Measurements from ENCODE around the gene VWF. TPM values are rescaled to one million over a fixed set of nuclear protein-coding genes. Genes with fewer than 3 reads are reported as not detected.

Gene VWF
- total RNA-seq, 2 experiments from 2014 or later = not detected

GRCh38 chr12:5966486-5967095 lies 157.9 kb downstream of the VWF start:
- Mint-ChIP-seq H3K27ac (no peak overlapping the region), H3K9me3 (ENCODE audit: insufficient read depth) (no peaks in the 10 kb centered on the region), H3K4me1 (ENCODE audit: low read depth) (no peaks in the 10 kb centered on the region), H3K4me3 (no peak overlapping the region), H3K27me3 (ENCODE audit: low read depth) (peaks cover 9% of the 10 kb centered on the region), H3K36me3 (ENCODE audit: low read depth) (no peaks in the 10 kb centered on the region)
- ChIA-PET POLR2A (no interaction called here), CTCF (interaction anchor here (0.8 to 1.7 kb wide), 4 partner anchors 8 to 71 kb away, joined by 3 to 4 read pairs (median 3); no protein-coding TSS in a partner anchor)
- ATAC-seq (no peak), DNase-seq (no peak)

DNA sequence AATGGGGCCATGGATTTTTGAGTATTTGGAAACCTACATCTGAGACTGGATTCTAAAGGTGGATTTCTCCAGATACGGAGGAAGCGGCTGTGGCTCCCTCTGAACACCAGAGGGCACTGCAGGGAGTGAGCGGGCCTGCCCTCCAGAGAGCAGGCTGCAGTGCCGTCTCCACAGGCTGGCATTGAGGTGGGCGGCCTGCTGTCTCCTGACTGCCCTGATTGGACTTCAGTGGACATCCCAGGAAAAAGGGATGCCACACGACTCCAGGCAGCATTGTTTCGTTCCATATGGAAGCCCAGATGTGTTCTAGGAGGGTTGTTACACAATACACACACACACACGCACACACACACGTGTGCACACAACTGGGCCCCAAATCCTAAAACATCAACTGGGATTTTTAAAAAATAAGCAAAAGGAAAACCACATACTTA lies 158.5 kb downstream of the VWF start:
- DNase-seq = peak; percentile 63
- ChIA-PET POLR2A (no interaction called here), CTCF (interaction anchor here (1.2 to 1.7 kb wide), 3 partner anchors 9 to 72 kb away, joined by 3 to 4 read pairs (median 3); no protein-coding TSS in a partner anchor)
- H3K9me3 Mint-ChIP-seq (ENCODE audit: insufficient read depth) = no peaks in the 10 kb centered on the region
- no peak overlapping the region for H3K4me3 Mint-ChIP-seq
- ATAC-seq = peak; percentile 89
- H3K27ac Mint-ChIP-seq = no peak overlapping the region
- no peaks in the 10 kb centered on the region for H3K36me3 Mint-ChIP-seq (ENCODE audit: low read depth)
- H3K4me1 Mint-ChIP-seq (ENCODE audit: low read depth) = no peaks in the 10 kb centered on the region
- H3K27me3 Mint-ChIP-seq (ENCODE audit: low read depth) = peaks cover 11% of the 10 kb centered on the region

DNA sequence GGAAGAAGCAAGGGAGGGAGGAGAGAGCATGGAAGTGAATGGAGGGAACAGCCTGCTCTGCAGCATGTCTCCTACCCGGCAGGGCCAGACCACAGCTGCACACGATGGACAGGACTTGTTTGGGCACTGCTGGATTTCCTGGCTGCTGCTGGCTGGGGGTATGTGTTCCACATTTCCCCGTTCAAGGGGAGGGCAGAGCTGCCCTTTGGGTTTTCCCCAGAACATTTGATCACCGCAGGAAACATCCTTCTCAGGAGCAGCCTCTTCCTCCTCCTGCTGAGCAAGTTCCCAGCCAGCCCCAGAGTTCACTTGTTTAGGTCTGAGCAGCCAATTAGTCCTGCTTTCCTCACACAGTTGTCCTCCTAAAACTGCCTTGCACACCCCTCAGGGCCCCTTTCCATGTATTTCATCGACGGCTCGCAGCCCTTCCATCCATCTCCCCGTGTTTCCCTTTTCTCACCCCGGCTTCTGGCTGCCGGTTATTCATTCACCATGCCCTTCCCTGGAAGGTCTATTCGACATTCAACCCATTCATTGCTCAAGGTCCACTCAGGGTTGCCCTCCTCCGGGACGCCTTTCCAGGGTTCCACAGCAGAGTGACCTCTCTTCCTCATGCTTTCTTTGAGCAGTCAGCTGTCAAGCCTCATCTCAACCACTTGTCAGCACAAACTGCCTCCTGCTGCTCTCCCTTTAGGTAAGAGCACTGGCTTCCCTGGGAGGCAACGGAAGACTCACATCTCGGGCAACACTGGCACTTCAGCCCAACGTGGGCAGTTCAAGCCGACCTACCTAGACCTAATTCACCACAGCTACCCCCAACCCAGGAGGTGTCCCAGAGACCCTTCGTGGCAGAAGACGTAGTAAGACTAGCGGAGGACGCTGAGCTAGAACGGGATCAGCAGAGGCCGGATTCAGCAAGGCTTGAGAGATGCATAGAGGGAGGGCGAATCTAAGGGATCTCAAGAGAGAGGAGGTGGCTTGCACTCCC lies 159.3 kb downstream of the VWF start:
- Mint-ChIP-seq H3K27me3 (ENCODE audit: low read depth) (peaks cover 12% of the 10 kb centered on the region), H3K9me3 (ENCODE audit: insufficient read depth) (no peaks in the 10 kb centered on the region), H3K36me3 (ENCODE audit: low read depth) (no peaks in the 10 kb centered on the region), H3K4me3 (no peak overlapping the region), H3K27ac (no peak overlapping the region), H3K4me1 (ENCODE audit: low read depth) (no peaks in the 10 kb centered on the region)
- ATAC-seq (no peak), DNase-seq (no peak)
- CTCF ChIA-PET = interaction anchor here (1.7 kb wide), 1 partner anchor 9 kb away, joined by 4 read pairs; no protein-coding TSS in a partner anchor
- POLR2A ChIA-PET = no interaction called here

DNA sequence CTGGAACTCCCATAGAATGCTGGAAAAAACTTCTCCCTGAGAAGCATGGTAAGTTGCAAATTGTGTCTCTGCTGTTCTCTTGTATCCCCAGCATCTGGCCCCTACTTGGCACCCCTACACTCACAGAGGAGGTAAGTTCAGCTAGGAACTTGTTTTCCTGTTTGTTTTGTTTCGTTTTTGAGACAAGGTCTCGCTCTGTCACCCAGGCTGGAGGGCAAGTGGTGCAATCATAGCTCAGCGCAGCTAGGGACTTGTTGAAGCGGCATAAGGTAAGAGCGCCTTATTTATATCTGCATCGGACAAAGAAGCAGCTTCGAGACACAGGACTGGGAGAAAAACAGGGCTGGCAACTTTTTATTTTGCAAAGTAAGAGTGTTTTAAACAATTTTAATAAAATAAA lies 161.0 kb downstream of the VWF start:
- no peak for DNase-seq
- no peaks in the 10 kb centered on the region for H3K9me3 Mint-ChIP-seq (ENCODE audit: insufficient read depth)
- H3K36me3 Mint-ChIP-seq (ENCODE audit: low read depth) = no peaks in the 10 kb centered on the region
- no peak for ATAC-seq
- no peak overlapping the region for H3K27ac Mint-ChIP-seq
- POLR2A ChIA-PET = no interaction called here
- no peak overlapping the region for H3K4me3 Mint-ChIP-seq
- peaks cover 14% of the 10 kb centered on the region for H3K27me3 Mint-ChIP-seq (ENCODE audit: low read depth)
- H3K4me1 Mint-ChIP-seq (ENCODE audit: low read depth) = no peaks in the 10 kb centered on the region
- CTCF ChIA-PET = interaction anchor here (1.0 to 1.3 kb wide), 2 partner anchors 25 to 26 kb away, joined by 4 read pairs; no protein-coding TSS in a partner anchor

GRCh38 chr12:5960783-5961182 lies 163.7 kb downstream of the VWF start:
- DNase-seq (peak; percentile 12), ATAC-seq (no peak)
- H3K36me3 Mint-ChIP-seq (ENCODE audit: low read depth) = no peaks in the 10 kb centered on the region
- CTCF ChIA-PET = interaction anchor here (0.9 kb wide), 1 partner anchor 78 kb away, joined by 3 read pairs; no protein-coding TSS in a partner anchor
- no peaks in the 10 kb centered on the region for H3K4me1 Mint-ChIP-seq (ENCODE audit: low read depth)
- H3K9me3 Mint-ChIP-seq (ENCODE audit: insufficient read depth) = no peaks in the 10 kb centered on the region
- POLR2A ChIA-PET = no interaction called here
- no peak overlapping the region for H3K4me3 Mint-ChIP-seq
- peaks cover 18% of the 10 kb centered on the region for H3K27me3 Mint-ChIP-seq (ENCODE audit: low read depth)
- H3K27ac Mint-ChIP-seq = no peak overlapping the region

DNA sequence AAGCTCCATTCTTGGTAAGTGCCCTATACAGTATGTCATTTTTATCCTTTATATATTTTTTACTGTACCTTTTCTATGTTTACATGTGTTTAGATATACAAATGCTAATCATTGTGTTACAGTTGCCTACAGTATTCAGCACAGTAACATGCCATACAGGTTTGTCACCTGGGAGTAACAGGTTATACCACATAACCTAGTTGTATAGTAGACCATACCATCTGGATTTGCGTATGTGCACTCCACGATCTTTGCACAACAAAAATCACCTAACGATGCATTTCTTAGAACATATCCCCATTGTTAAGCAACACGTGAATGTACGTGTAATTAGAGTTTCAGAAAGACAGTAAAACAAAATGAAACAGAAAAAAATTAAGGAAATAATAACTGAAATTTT lies 167.5 kb downstream of the VWF start:
- H3K36me3 Mint-ChIP-seq (ENCODE audit: low read depth) = no peaks in the 10 kb centered on the region
- ATAC-seq = no peak
- CTCF ChIA-PET = no interaction called here

DNA sequence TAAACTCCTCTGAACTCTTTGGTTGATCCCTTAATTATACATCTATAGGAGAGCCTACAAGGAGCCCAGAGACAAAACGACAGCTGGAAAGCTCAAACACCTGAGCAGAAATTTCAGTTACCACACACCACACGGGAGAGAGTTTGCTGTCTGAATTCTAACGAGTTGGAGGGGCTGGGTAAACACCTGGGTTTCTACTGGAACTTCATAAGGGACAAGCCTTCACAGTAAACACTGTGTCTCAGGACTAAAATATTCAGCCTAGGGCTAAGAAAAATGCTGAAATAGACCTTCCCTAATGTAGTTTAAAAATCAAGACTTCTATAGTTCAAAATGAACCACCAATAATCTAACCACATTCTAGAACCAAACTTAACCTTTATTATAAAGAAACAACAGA lies 169.8 kb downstream of the VWF start:
- ATAC-seq = no peak
- Mint-ChIP-seq H3K27ac (no peak overlapping the region), H3K4me1 (ENCODE audit: low read depth) (no peaks in the 10 kb centered on the region), H3K36me3 (ENCODE audit: low read depth) (no peaks in the 10 kb centered on the region), H3K4me3 (no peak overlapping the region), H3K27me3 (ENCODE audit: low read depth) (peaks cover 20% of the 10 kb centered on the region), H3K9me3 (ENCODE audit: insufficient read depth) (no peaks in the 10 kb centered on the region)
- ChIA-PET POLR2A (no interaction called here), CTCF (no interaction called here)
- no peak for DNase-seq

More for the DNA sequence above, 167.5 kb downstream of the VWF start:
- POLR2A ChIA-PET = no interaction called here
- Mint-ChIP-seq H3K4me1 (ENCODE audit: low read depth) (no peaks in the 10 kb centered on the region), H3K27ac (no peak overlapping the region), H3K9me3 (ENCODE audit: insufficient read depth) (no peaks in the 10 kb centered on the region), H3K4me3 (no peak overlapping the region), H3K27me3 (ENCODE audit: low read depth) (peaks cover 20% of the 10 kb centered on the region)
- DNase-seq = no peak

DNA sequence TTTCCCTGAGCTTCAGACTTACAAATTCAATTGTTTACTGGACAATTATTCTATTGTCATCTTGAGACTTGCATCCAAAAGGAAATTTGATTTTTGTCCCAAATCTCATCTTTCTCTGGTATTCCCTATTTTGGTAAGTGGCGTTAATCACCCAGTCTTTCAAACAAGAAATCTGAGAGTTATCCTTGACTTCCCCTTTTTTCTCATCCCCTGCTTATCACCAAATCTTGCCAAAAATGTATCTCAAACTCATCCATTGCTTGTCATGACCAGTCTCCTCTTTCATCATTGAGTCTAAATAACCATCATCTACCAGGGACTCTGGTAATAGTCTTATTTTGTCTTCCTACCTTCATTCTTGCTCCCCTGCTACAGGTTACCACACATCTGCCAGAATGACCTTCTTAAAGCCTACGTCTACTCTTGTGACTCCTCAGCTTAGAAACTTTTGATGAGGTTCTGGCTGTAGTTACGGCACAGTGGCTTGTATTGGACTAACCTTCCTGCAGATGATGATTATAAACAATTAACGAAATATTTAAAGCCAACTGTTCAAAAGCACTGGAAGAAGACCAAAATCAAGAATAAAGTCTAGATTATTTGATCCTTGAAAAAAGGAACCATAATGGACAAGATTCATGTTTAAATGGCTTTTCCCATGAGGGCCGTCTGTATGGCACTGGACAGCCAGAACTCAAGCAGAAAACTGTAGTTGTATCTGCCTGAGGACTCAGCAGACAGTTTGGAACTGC lies 170.5 kb downstream of the VWF start:
- ATAC-seq (no peak), DNase-seq (no peak)
- CTCF ChIA-PET = no interaction called here
- no peaks in the 10 kb centered on the region for H3K4me1 Mint-ChIP-seq (ENCODE audit: low read depth)
- no peak overlapping the region for H3K4me3 Mint-ChIP-seq
- no peaks in the 10 kb centered on the region for H3K9me3 Mint-ChIP-seq (ENCODE audit: insufficient read depth)
- peaks cover 20% of the 10 kb centered on the region for H3K27me3 Mint-ChIP-seq (ENCODE audit: low read depth)
- POLR2A ChIA-PET = no interaction called here
- H3K36me3 Mint-ChIP-seq (ENCODE audit: low read depth) = no peaks in the 10 kb centered on the region
- no peak overlapping the region for H3K27ac Mint-ChIP-seq

DNA sequence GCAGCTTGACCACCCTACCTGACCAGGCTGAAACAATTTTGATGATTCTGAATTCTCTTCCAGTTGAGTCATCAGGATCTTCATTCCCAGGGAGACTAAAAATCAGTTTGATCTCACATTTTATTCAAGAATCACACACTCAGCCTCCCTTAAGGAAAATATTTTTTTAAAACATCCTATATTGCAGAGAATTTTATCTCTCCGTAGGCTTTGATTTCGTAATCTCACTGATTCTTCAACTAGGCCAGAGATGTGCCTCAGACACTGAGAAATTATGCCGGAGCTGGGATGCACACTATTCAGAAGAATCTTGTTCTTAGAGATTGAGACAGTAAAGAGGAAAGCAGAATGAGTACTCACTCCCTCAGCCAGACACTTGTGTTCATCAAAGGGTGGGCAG lies 172.4 kb downstream of the VWF start:
- ATAC-seq (no peak), DNase-seq (no peak)
- Mint-ChIP-seq H3K4me1 (ENCODE audit: low read depth) (no peaks in the 10 kb centered on the region), H3K36me3 (ENCODE audit: low read depth) (no peaks in the 10 kb centered on the region), H3K9me3 (ENCODE audit: insufficient read depth) (no peaks in the 10 kb centered on the region), H3K27me3 (ENCODE audit: low read depth) (peaks cover 22% of the 10 kb centered on the region), H3K4me3 (no peak overlapping the region), H3K27ac (no peak overlapping the region)
- ChIA-PET CTCF (interaction anchor here (1.6 kb wide), 1 partner anchor 36 kb away, joined by 3 read pairs; no protein-coding TSS in a partner anchor), POLR2A (no interaction called here)

DNA sequence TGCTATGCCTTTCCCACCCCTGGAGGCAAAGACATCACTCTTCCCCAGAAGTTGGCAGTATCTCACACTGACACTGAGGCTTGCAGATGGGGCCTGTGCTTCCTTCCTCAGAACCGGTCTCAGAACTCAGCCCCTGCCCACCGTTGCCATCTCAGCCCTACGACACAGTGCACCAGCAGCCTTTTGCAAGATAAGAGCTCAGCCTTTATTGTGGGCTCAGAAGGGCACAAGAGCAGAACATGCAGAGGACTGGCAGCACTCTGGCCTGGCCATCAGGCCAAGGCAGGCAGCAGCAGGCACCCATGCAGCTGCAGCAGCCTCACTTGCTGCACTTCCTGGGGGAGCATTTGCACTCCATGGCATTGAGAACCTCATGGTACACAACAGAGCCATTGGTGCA lies 175.8 kb downstream of the VWF start:
- no peak for DNase-seq
- H3K9me3 Mint-ChIP-seq (ENCODE audit: insufficient read depth) = no peaks in the 10 kb centered on the region
- POLR2A ChIA-PET = no interaction called here
- H3K27me3 Mint-ChIP-seq (ENCODE audit: low read depth) = peaks cover 50% of the 10 kb centered on the region
- H3K4me1 Mint-ChIP-seq (ENCODE audit: low read depth) = peaks cover 2% of the 10 kb centered on the region
- no peak overlapping the region for H3K4me3 Mint-ChIP-seq
- CTCF ChIA-PET = no interaction called here
- H3K36me3 Mint-ChIP-seq (ENCODE audit: low read depth) = no peaks in the 10 kb centered on the region
- no peak for ATAC-seq
- no peak overlapping the region for H3K27ac Mint-ChIP-seq

- Mint-ChIP-seq H3K4me3 (no peak overlapping the region), H3K27ac (no peak overlapping the region), H3K36me3 (ENCODE audit: low read depth) (no peaks in the 10 kb centered on the region), H3K9me3 (ENCODE audit: insufficient read depth) (no peaks in the 10 kb centered on the region), H3K27me3 (ENCODE audit: low read depth) (peaks cover 58% of the 10 kb centered on the region), H3K4me1 (ENCODE audit: low read depth) (peaks cover 2% of the 10 kb centered on the region)
- no peak for DNase-seq
- POLR2A ChIA-PET = no interaction called here
- ATAC-seq = no peak
- CTCF ChIA-PET = no interaction called here
Observed at GRCh38 chr12:5947006-5947405, 177.5 kb downstream of the VWF start.

DNA sequence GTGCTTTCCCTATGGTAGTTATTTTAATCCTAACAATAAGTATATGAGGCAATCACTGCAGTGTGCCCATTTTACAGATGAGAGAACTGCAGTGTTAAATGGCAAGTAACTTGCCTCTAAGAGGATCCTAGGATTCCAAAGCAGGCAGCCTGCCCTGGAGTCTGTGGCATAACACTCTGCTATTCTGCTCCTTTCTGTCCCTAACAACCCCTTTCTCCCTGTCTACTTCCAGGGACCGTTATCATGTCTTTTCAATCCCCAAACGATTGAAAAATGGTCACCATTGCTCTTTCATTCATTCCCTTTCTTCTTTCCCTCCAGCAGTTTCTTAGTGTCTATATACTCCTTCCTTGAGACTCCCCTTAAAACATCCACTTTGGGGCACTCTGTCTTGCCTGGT lies 178.1 kb downstream of the VWF start:
- DNase-seq = no peak
- peaks cover 2% of the 10 kb centered on the region for H3K4me1 Mint-ChIP-seq (ENCODE audit: low read depth)
- H3K27ac Mint-ChIP-seq = no peak overlapping the region
- ChIA-PET POLR2A (no interaction called here), CTCF (no interaction called here)
- H3K36me3 Mint-ChIP-seq (ENCODE audit: low read depth) = no peaks in the 10 kb centered on the region
- no peak overlapping the region for H3K4me3 Mint-ChIP-seq
- peaks cover 57% of the 10 kb centered on the region for H3K27me3 Mint-ChIP-seq (ENCODE audit: low read depth)
- H3K9me3 Mint-ChIP-seq (ENCODE audit: insufficient read depth) = no peaks in the 10 kb centered on the region
- no peak for ATAC-seq

Measured in activated CD8-positive, alpha-beta T cell treated with anti-CD3 and anti-CD28 coated beads, Interleukin-2, amount 10 ng/mL, durations not matched to agents 7 days and 5 days (primary cell).